Transverse colon (tissue), 4 donors: ENCODE data around the gene UBAP2. TPM values are rescaled to one million over a fixed set of nuclear protein-coding genes. Genes with fewer than 3 reads are reported as not detected.

Experiments used
- DNase-seq: peaks from one replicate; pipeline ENCODE4 v3.0.0-alpha.2; 2019
- H3K27ac ChIP-seq, 4 donors: fragments of 200-600 bp; sonication (generic); 2 replicates each; pipeline ENCODE4 v1.5.1; 2016 to 2018; ENCODE audit warnings: inconsistent platforms in 4 of 4
- H3K27me3 ChIP-seq: fragments of 200-600 bp; sonication (generic); 2 replicates; pipeline ENCODE4 v1.5.1; 2017; ENCODE audit warnings: inconsistent platforms
- H3K36me3 ChIP-seq, 4 donors: fragments of 200-600 bp; sonication (generic); 2 replicates each; pipeline ENCODE4 v1.5.1; 2017 to 2019; ENCODE audit warnings: inconsistent platforms in 4 of 4
- H3K4me1 ChIP-seq, 4 donors: fragments of 200-600 bp; sonication (generic); 2 replicates each; pipeline ENCODE4 v1.5.1; 2017 to 2020; ENCODE audit warnings: inconsistent platforms in 4 of 4
- H3K4me3 ChIP-seq, 4 donors: fragments of 200-600 bp; sonication (generic); 1 replicate in 1 of 4; 2 replicates in 3 of 4; pipeline versions ENCODE4 v1.5.1 to v1.6.1; 2017 to 2019; ENCODE audit warnings: inconsistent platforms in 4 of 4
- H3K9me3 ChIP-seq, 2 donors: fragments of 200-600 bp; sonication (generic); 2 replicates each; pipeline ENCODE4 v1.5.1; 2017 to 2019; ENCODE audit warnings: inconsistent platforms in 2 of 2
- CTCF ChIP-seq, 5 experiments: fragments of 200-600 bp in 3 of 5; fragments of 450-650 bp in 2 of 5; sonication (generic) in 3 of 5; IDR thresholded peaks; 1 replicate in 2 of 5; 2 replicates in 3 of 5; pipeline ENCODE4 v1.5.1; 2016 to 2017; ENCODE audit warnings: antibody characterized with exemption in 5 of 5, inconsistent platforms in 3 of 5, mild to moderate bottlenecking in 2 of 5, moderate library complexity in 1 of 5
- EP300 ChIP-seq: sonication (generic); formaldehyde crosslinking; IDR thresholded peaks from one replicate; pipeline ENCODE4 v1.6.1; 2017; ENCODE audit warnings: antibody characterized with exemption, low read depth
- POLR2A ChIP-seq: fragments of 450-650 bp; IDR thresholded peaks from one replicate; pipeline ENCODE4 v1.6.1; 2016; ENCODE audit warnings: antibody characterized with exemption, mild to moderate bottlenecking, moderate library complexity
- POLR2AphosphoS5 ChIP-seq, 3 donors: sonication (generic); formaldehyde crosslinking; IDR thresholded peaks; one replicate each; pipeline ENCODE4 v1.6.1; 2016; ENCODE audit warnings: antibody characterized with exemption in 3 of 3
- WGBS, 2 donors: methylation state at CpG; one replicate each; pipeline ENCODE4 v1.1.5; 2018; ENCODE audit warnings: low coverage in 1 of 2; 5-methylcytosine and 5-hydroxymethylcytosine counted together
- in situ Hi-C, 4 donors: fragments of 200-750 bp; cut with MboI; loops; one replicate each; pipeline versions ENCODE4 v1.15.0 to v1.15.1; 2017; ENCODE audit warnings: low sequenced_read_pairs in 3 of 4, low pct_ligation_motif_present in 1 of 4, low pct_unique_long_range_greater_than_20kb in 1 of 4
- intact Hi-C: fragments of 100-400 bp; cut with DNase I; formaldehyde crosslinking; loops from one replicate; pipeline ENCODE4 v1.15.1; 2023; ENCODE audit warnings: low total_unique reads
- total RNA-seq, 4 donors: library from RNA; depleted of rRNA; stranded (reverse); fragments of >200 nt; gene quantifications; one replicate each; pipeline ENCODE4 v1.1.0, GENCODE V29; 2016

UBAP2 gene
- total RNA-seq, 4 donors from 2014 or later: 22.5 to 52.1 (median 31.7) TPM

GRCh38 chr9:33906769-33907168 is 141.9 kb downstream of the UBAP2 start:
- Histone ChIP-seq H3K27me3 (no peaks in the 10 kb centered on the region), H3K4me1 (no peaks in the 10 kb centered on the region), H3K4me3 (no peak overlapping the region), H3K36me3 (peaks cover 0 to 4% (median 0%) of the 10 kb centered on the region in 4 donors), H3K27ac (no peak overlapping the region), H3K9me3 (no peaks in the 10 kb centered on the region)
- in situ Hi-C loops (no loop called here), intact Hi-C loops (no loop called here)
- WGBS, 2 donors: 91% methylated on average over 2 of the region's 2 CpGs; no CpG with 5 or more reads in 1 of the 2 donors
- TF ChIP-seq POLR2AphosphoS5 (IDR thresholded peaks at IDR 0.05) (no peak), EP300 (no peak), CTCF (IDR thresholded peaks at IDR 0.05) (no peak), POLR2A (no peak)
- DNase-seq: no peak

DNA sequence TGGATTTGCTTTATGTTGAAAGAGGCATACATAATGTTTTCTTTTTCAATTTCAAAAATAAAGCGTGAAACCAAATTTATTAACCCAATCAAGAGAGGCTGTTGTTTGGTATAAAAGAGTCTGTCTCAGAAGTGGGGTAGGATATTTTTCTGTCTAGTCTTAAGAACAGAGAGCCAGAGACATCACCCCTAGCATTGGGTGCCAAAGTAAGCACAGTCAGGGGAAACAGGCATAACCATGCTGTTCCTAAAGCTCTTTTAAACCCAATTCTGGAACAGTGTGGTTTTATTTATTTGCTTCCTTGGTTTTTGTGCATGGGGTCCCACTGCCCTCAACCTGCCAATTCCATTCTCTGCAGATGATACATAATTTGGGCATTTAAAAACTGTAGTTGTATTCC is 143.6 kb downstream of the UBAP2 start:
- Histone ChIP-seq H3K27ac (no peak overlapping the region), H3K4me1 (no peaks in the 10 kb centered on the region), H3K36me3 (peaks cover 0 to 17% (median 3%) of the 10 kb centered on the region in 4 donors), H3K4me3 (no peak overlapping the region), H3K9me3 (no peaks in the 10 kb centered on the region), H3K27me3 (no peaks in the 10 kb centered on the region)
- TF ChIP-seq POLR2AphosphoS5 (IDR thresholded peaks at IDR 0.05) (no peak), POLR2A (no peak), EP300 (no peak), CTCF (IDR thresholded peaks at IDR 0.05) (no peak)
- no peak for DNase-seq
- intact Hi-C loops (no loop called here), in situ Hi-C loops (no loop called here)
- 80 to 95% methylated on average over 1 of the region's 1 CpG for WGBS, 2 donors

DNA sequence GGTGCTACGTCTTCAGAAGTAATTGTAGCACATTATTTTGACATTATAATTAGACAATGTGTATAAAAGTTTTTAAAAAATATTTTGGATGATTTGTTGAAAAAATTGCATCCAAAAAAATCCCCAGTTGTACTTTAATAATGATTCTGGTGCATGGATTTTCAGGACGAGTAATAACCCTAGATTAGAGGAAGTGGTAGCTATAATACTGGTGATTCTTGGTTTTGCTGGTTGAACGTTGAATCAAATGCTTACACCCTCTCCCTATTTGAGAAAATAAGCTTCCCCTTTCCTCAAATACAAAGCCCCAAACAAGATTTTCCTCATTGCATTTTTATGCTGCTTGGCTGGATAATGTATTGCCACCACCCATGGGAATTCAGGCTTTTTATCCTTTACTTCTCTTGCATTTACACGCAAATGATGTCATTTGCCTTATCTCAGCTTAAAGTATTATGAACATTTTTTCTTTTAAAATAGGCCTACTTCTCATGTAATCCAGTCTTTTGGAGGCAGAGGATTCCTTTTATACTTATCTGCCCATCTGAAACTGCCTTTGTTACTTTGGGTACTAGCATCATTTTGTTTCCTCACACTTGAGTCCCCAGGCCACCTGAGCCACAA is 145.4 kb downstream of the UBAP2 start:
- Histone ChIP-seq H3K4me1 (no peaks in the 10 kb centered on the region), H3K36me3 (peaks cover 0 to 20% (median 8%) of the 10 kb centered on the region in 4 donors), H3K9me3 (no peaks in the 10 kb centered on the region), H3K4me3 (no peak overlapping the region), H3K27ac (no peak overlapping the region), H3K27me3 (no peaks in the 10 kb centered on the region)
- WGBS, 2 donors: 76 to 78% methylated on average over 4 of the region's 4 CpGs
- in situ Hi-C loops (no loop called here), intact Hi-C loops (no loop called here)
- TF ChIP-seq CTCF (IDR thresholded peaks at IDR 0.05): no peak
- no peak for TF ChIP-seq POLR2A
- TF ChIP-seq POLR2AphosphoS5 (IDR thresholded peaks at IDR 0.05): no peak
- no peak for TF ChIP-seq EP300
- DNase-seq: no peak

DNA sequence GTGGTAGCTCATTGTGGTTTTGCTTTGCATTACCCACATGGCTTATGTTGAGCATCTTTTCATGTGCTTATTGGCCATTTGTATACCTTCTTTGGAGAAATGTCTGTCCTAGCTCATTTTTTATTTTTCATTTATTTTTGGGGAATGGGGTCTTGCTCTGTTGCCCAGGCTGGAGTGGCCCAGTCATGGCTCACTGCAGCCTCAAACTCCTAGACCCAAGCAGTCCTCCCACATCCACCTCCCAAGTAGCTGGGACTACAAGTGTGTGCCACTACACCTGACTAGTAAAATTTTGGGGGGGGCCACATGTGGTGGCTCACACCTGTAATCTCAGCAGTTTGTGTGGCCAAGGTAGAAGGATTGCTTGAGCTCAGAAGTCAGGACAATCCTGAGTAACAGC is 154.4 kb downstream of the UBAP2 start:
- Histone ChIP-seq H3K4me1 (no peaks in the 10 kb centered on the region), H3K4me3 (no peak overlapping the region), H3K27me3 (no peaks in the 10 kb centered on the region), H3K36me3 (peaks cover 0 to 2% (median 0%) of the 10 kb centered on the region in 4 donors), H3K9me3 (no peaks in the 10 kb centered on the region), H3K27ac (no peak overlapping the region)
- TF ChIP-seq EP300: no peak
- no peak for TF ChIP-seq POLR2A
- TF ChIP-seq CTCF (IDR thresholded peaks at IDR 0.05): no peak
- no peak for TF ChIP-seq POLR2AphosphoS5 (IDR thresholded peaks at IDR 0.05)
- in situ Hi-C loops (no loop called here), intact Hi-C loops (no loop called here)
- no peak for DNase-seq
